Vagina (tissue), 2 donors: ENCODE measurements around the gene MRPL54. TPM values are rescaled to one million over a fixed set of nuclear protein-coding genes. Genes with fewer than 3 reads are reported as not detected.

Experiments used
- DNase-seq, 2 donors: peaks; one replicate each; pipeline ENCODE4 v3.0.0-alpha.2; 2017; ENCODE audit errors: extremely low spot score in 2 of 2
- H3K27ac ChIP-seq: fragments of 200-600 bp; sonication (generic); one replicate; pipeline ENCODE4 v1.5.1; 2019
- H3K27me3 ChIP-seq: fragments of 200-600 bp; sonication (generic); one replicate; pipeline ENCODE4 v1.5.1; 2019
- H3K36me3 ChIP-seq, 2 donors: fragments of 200-600 bp; sonication (generic); one replicate each; pipeline ENCODE4 v1.5.1; 2017 to 2019
- H3K4me1 ChIP-seq: fragments of 200-600 bp; sonication (generic); one replicate; pipeline ENCODE4 v1.5.1; 2019
- H3K4me3 ChIP-seq, 2 donors: fragments of 200-600 bp; sonication (generic); 1 replicate in 1 of 2; 2 replicates in 1 of 2; pipeline ENCODE4 v1.5.1; 2016 to 2019
- H3K9me3 ChIP-seq: fragments of 200-600 bp; sonication (generic); one replicate; pipeline ENCODE4 v1.5.1; 2019
- POLR2A ChIP-seq, 2 donors: fragments of 450-650 bp; IDR thresholded peaks; one replicate each; pipeline ENCODE4 v1.6.1; 2017; ENCODE audit warnings: antibody characterized with exemption in 2 of 2, mild to moderate bottlenecking in 2 of 2, moderate library complexity in 2 of 2
- POLR2AphosphoS5 ChIP-seq, 2 donors: sonication (generic); formaldehyde crosslinking; IDR thresholded peaks; one replicate each; pipeline ENCODE4 v1.9.0; 2017; ENCODE audit warnings: antibody characterized with exemption in 2 of 2, mild to moderate bottlenecking in 2 of 2, low read depth in 1 of 2; ENCODE audit not compliant: insufficient read depth in 1 of 2
- intact Hi-C: fragments of 100-400 bp; cut with DNase I; formaldehyde crosslinking; loops from one replicate; pipeline ENCODE4 v1.15.1; 2023
- total RNA-seq: library from RNA; depleted of rRNA; stranded (reverse); fragments of >200 nt; gene quantifications from one replicate; pipeline ENCODE4 v1.2.3, GENCODE V29; 2016
- TF ChIP-seq, protein P1 (sequence below), 3 experiments: fragments of 450-650 bp in 2 of 3; fragments of 200-600 bp in 1 of 3; sonication (generic) in 1 of 3; IDR thresholded peaks; one replicate each; pipeline ENCODE4 v1.5.1; 2017 to 2019; ENCODE audit warnings: antibody characterized with exemption in 3 of 3, mild to moderate bottlenecking in 2 of 3, moderate library complexity in 2 of 3

Gene MRPL54
- total RNA-seq, 1 donor from 2014 or later: 30.4 TPM

DNA sequence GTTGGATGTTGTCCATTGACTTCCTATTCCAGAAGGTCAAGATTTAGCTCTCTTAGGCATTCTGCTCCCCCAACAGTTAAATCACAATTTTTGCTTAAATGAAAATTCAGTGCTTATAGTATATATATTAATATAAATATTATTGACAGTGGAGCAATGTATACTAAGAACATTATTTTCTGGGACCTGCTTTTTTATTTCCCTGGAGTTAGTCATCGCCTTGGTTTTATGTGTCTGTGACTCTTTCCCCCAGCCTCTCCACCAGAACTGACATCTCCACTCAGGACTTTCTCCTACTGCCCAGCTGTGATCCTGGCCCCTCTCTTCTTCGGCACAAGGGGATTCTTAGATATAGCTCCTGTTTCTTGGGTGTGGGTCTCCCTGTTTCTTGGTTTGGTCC is 33.9 kb downstream of the MRPL54 start:
- no peak for DNase-seq
- Histone ChIP-seq H3K9me3 (no peaks in the 10 kb centered on the region), H3K27me3 (no peaks in the 10 kb centered on the region), H3K27ac (no peak overlapping the region), H3K4me1 (peaks cover 5% of the 10 kb centered on the region), H3K4me3 (no peak overlapping the region), H3K36me3 (no peaks in the 10 kb centered on the region)
- intact Hi-C loops: no loop called here
- TF ChIP-seq, protein P1, sequence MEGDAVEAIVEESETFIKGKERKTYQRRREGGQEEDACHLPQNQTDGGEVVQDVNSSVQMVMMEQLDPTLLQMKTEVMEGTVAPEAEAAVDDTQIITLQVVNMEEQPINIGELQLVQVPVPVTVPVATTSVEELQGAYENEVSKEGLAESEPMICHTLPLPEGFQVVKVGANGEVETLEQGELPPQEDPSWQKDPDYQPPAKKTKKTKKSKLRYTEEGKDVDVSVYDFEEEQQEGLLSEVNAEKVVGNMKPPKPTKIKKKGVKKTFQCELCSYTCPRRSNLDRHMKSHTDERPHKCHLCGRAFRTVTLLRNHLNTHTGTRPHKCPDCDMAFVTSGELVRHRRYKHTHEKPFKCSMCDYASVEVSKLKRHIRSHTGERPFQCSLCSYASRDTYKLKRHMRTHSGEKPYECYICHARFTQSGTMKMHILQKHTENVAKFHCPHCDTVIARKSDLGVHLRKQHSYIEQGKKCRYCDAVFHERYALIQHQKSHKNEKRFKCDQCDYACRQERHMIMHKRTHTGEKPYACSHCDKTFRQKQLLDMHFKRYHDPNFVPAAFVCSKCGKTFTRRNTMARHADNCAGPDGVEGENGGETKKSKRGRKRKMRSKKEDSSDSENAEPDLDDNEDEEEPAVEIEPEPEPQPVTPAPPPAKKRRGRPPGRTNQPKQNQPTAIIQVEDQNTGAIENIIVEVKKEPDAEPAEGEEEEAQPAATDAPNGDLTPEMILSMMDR (IDR thresholded peaks at IDR 0.05): no peak
- no peak for TF ChIP-seq POLR2A (IDR thresholded peaks at IDR 0.05)
- TF ChIP-seq POLR2AphosphoS5 (IDR thresholded peaks at IDR 0.05; ENCODE audit: insufficient read depth in 1 of 2, low read depth in 1 of 2): no peak

DNA sequence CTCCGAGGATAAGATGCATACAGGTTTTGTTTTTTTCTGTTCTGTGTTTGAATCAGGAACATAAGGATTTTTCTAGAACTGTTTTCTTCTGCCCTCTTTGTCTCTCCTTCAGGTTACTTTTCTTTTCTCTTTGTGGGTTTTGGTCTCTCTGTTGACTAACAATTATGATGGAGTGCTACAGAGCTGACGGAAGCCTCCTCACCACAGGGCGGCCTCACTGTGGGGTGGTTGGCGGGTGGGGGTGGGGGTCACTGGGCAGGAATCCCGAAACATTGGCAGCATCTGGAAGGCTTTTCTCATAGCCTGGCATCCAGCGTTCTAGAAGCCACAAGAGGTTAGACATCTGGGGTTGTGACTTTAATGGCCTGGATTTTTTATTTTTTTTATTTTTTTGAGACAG is 35.7 kb downstream of the MRPL54 start:
- intact Hi-C loops: no loop called here
- H3K27me3 ChIP-seq: no peaks in the 10 kb centered on the region
- TF ChIP-seq, protein P1 (IDR thresholded peaks at IDR 0.05): no peak
- TF ChIP-seq POLR2AphosphoS5 (IDR thresholded peaks at IDR 0.05; ENCODE audit: insufficient read depth in 1 of 2, low read depth in 1 of 2): no peak
- no peak for TF ChIP-seq POLR2A (IDR thresholded peaks at IDR 0.05)

DNA sequence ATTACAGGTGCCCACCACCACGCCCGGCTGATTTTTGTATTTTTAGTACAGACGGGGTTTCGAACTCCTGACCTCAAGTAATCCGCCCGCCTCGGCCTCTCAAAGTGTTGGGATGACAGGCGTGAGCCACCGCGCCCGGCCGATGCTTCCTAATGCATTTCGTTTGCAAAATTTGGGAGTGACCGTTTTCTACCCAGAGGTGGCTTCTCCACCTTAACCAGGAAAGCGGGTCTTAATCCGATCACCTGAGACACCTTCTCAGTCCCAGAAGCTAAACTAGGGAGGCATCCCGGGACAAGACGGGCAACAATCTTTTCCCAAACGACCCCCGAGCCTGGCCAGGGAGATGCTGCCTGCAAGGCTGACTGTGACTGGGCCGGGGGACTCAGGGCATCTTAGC is 38.5 kb downstream of the MRPL54 start:
- intact Hi-C loops: no loop called here
- Histone ChIP-seq H3K4me1 (peaks cover 12% of the 10 kb centered on the region), H3K27me3 (no peaks in the 10 kb centered on the region), H3K27ac (no peak overlapping the region), H3K36me3 (no peaks in the 10 kb centered on the region), H3K4me3 (peak overlapping the region in 1 of 2 donors; percentile 6), H3K9me3 (no peaks in the 10 kb centered on the region)
- TF ChIP-seq, protein P1 (IDR thresholded peaks at IDR 0.05): no peak
- no peak for TF ChIP-seq POLR2A (IDR thresholded peaks at IDR 0.05)
- no peak for TF ChIP-seq POLR2AphosphoS5 (IDR thresholded peaks at IDR 0.05; ENCODE audit: insufficient read depth in 1 of 2, low read depth in 1 of 2)
- no peak for DNase-seq

More for the DNA sequence above, 35.7 kb downstream of the MRPL54 start:
- no peak for DNase-seq
- Histone ChIP-seq H3K4me1 (peaks cover 12% of the 10 kb centered on the region), H3K4me3 (no peak overlapping the region), H3K27ac (no peak overlapping the region), H3K9me3 (no peaks in the 10 kb centered on the region), H3K36me3 (no peaks in the 10 kb centered on the region)

DNA sequence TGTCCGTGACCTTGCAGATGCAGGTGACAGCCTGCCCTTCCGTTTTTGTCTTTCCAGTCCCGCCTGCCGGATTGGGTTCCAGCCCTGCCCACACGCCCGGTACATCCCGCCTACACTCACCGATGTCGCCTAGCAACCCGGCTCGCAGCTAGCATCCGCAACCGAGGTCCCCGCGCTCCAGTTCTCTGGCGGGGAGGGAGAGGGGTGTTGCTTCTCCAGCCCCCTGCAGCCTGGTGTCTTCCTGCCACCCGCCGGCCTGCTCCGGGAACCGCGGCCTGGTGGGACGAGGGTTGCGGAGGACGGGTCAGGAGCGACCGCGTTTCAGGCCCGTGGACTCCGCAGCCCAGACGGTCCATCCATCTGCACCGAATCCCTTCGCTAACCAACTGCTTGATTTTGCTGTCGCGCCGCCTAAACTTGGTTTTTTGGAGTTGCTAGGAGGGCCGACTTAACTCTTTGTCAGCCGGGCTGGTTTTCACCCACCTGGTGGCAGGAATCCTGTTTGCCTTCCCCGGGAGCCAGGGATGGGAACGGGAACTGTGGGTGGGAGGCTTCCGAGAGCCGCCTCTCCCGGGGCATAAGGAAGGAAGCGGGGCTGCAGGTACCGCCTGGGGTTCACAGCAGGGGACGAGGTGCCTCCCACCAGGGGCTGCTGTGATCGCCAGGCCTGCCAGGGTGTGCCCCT is 39.1 kb downstream of the MRPL54 start:
- Histone ChIP-seq H3K27ac (no peak overlapping the region), H3K9me3 (no peaks in the 10 kb centered on the region), H3K4me3 (peak overlapping the region in 1 of 2 donors; percentile 6), H3K27me3 (no peaks in the 10 kb centered on the region), H3K36me3 (no peaks in the 10 kb centered on the region), H3K4me1 (peaks cover 12% of the 10 kb centered on the region)
- no peak for TF ChIP-seq POLR2A (IDR thresholded peaks at IDR 0.05)
- TF ChIP-seq POLR2AphosphoS5 (IDR thresholded peaks at IDR 0.05; ENCODE audit: insufficient read depth in 1 of 2, low read depth in 1 of 2): peak in 1 of 2 donors; percentile 18
- DNase-seq: no peak
- intact Hi-C loops: no loop called here

DNA sequence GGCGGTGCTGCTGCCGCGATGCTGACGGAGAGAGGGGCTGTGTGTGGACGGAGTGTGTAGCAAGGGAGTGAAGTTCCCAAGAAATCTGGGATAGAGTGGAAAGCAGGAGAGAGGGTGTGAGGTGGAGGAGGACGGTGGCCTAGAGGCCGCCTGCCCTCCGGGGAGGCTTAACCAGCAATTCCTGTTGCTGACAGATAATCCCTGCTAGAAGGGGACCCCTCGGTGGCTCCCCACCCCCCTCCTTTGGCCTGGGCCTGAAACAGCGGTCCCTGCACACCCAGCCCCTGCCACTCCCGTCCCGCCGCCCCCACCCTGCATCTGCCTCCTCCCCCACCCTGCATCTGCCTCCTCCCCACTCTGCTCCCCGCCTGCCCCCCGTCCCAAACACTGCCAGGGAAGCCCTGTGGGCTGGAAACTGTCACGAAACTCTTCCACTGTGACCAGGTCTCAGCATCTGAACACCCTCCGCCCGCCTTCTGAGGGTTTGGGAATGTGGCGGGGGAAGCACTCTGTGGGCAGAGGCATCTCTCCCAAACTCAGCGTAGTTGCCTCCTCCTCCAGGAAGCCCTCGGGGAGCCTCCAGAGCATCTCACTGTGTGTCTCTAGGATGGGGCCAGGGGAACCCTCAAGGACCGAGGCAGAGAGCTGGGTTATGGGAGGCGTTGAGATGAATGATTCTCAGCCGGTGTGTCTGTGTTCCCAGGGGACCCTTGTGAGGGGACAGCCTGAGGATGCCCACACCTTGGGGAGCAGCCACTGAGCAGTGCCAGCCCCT is 40.8 kb downstream of the MRPL54 start:
- peaks cover 12% of the 10 kb centered on the region for H3K4me1 ChIP-seq
- H3K36me3 ChIP-seq: no peaks in the 10 kb centered on the region
- H3K4me3 ChIP-seq: no peak overlapping the region
- TF ChIP-seq, protein P1 (IDR thresholded peaks at IDR 0.05): no peak
- TF ChIP-seq POLR2A (IDR thresholded peaks at IDR 0.05) (no peak), POLR2AphosphoS5 (IDR thresholded peaks at IDR 0.05; ENCODE audit: insufficient read depth in 1 of 2, low read depth in 1 of 2) (no peak)
- H3K9me3 ChIP-seq: no peaks in the 10 kb centered on the region
- no peaks in the 10 kb centered on the region for H3K27me3 ChIP-seq
- intact Hi-C loops: no loop called here
- no peak overlapping the region for H3K27ac ChIP-seq
- DNase-seq: no peak
